NCI-H748 treated with DMSO at 0.1 percent for 48 hours (cell line): ENCODE data around the gene H1-8.
"Not testable (repeated sequence)": the region's sequence is repeated elsewhere in the genome, so short reads cannot be mapped to it uniquely, and the experiment has no call there.

Experiments used
- DNase-seq: peaks from one replicate; lab custom pipeline; 2025; lab: John Stamatoyannopoulos, UW

The H1-8 gene

GRCh38 chr3:129515108-129515820, 27.7 kb upstream of the H1-8 start:
- not testable (repeated sequence) for DNase-seq

- DNase-seq = not testable (repeated sequence)
Observed at GRCh38 chr3:129515821-129516432, 27.0 kb upstream of the H1-8 start.

GRCh38 chr3:129517516-129517915, 25.5 kb upstream of the H1-8 start:
- no peak for DNase-seq

- no peak for DNase-seq
Observed at GRCh38 chr3:129518038-129518561, 24.9 kb upstream of the H1-8 start.

DNA sequence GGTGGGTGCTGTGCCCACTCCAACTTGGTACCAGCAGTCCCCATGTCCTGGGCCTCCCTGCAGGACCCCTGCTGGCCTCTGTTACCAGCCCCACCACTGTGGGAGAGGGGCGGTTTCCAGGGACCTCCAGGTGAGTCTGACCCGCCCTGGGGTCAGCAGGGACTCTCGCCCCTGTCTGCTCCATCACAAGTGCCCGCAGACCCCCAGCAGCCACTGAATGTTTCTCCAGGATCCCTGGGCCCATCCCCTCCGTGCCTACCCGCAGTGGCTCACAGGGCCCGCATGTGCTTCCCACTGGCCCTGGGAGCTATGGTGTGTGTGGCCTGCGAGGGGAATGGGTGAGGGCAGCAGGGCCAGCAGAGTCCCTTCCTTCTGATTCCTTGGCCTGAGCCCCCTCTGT, 24.4 kb upstream of the H1-8 start:
- DNase-seq = no peak

DNA sequence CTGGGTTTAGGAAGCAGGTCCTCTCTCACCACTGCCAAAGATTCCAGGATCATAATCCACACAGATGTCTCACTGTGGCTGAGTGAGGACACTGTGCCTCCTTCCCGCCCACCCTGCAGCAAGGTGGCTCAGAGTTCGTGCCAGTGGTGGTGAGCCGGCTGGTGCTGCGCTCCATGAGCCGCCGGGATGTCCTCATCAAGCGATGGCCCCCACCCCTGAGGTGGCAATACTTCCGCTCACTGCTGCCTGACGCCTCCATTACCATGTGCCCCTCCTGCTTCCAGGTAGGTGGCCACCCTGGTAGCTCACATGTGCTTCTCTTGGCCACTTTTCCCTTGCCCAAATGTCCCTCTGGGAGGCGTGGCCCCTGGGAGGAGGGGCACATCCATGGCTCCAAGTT, 23.5 kb upstream of the H1-8 start:
- DNase-seq = no peak

DNA sequence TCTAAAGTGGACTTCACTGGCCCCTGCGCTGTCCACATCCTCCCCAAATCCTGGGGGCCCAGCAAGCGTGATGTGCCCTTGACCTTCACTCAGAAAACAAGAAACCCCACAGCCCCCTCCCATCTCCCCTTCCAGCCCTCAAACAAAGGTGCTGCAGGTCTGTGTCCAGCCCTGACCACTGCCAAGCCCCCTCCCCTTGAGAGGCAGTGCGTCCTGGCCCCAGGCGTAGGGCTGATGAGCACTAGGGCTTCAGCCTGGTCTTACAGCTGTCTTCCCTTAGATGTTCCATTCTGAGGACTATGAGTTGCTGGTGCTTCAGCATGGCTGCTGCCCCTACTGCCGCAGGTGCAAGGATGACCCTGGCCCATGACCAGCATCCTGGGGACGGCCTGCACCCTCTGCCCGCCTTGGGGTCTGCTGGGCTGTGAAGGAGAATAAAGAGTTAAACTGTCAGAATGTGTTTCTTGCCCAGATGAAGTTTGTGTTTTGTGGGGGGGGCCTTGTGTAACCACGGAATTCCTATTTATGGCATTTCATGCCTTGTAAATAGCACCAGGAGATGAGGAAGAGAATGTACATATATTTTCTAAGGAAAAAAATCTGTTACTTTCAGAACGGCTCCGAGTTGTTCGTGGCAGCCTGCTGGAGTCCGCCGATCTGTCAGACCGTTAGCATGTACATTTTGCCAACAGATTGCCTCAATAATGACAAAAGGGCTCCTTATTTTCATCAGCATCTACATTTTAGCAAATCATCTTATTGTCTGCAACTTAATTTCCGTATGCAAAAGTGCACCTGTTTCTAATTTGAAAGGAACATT, 22.9 kb upstream of the H1-8 start:
- no peak for DNase-seq

GRCh38 chr3:129520960-129521359, 22.0 kb upstream of the H1-8 start:
- DNase-seq = no peak

DNA sequence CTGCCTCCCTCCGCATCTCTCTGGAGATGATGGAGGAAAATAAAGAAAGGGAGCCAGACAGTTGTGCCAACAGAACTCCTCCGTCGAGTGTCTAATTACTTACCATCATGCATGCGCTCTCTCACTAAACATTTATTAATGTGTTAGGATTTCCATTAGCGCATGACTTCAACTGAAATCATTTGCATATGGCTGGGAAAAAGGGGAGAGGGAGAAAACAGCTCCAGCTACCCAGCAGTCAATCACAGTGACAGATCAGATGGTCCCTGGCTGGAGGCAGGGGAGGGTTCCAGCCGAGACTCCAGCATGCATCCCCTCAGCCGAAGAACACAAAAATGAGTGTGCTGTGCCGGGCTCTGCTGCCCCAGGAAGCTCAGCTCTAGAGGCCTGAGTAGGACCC, 21.4 kb upstream of the H1-8 start:
- DNase-seq = no peak

- no peak for DNase-seq
Observed at GRCh38 chr3:129522953-129523352, 20.0 kb upstream of the H1-8 start.

DNA sequence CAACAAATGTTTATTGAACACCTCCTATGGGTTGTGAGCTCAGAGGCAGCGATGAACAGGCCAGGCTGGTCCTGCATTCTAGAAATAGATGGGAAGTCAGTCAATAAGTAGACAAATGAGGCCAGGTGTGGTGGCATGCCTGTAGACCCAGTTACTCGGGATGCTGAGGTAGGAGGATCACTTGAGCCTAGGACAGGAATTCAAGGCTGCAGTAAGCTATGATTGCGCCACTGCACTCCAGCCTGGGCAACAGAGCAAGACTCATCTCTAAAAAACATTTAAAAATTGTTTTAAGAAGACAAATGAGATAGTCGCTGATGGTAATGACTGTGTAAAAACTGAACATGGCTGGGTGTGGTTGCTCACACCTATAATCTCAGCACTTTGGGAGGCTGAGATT, 18.9 kb upstream of the H1-8 start:
- no peak for DNase-seq

DNA sequence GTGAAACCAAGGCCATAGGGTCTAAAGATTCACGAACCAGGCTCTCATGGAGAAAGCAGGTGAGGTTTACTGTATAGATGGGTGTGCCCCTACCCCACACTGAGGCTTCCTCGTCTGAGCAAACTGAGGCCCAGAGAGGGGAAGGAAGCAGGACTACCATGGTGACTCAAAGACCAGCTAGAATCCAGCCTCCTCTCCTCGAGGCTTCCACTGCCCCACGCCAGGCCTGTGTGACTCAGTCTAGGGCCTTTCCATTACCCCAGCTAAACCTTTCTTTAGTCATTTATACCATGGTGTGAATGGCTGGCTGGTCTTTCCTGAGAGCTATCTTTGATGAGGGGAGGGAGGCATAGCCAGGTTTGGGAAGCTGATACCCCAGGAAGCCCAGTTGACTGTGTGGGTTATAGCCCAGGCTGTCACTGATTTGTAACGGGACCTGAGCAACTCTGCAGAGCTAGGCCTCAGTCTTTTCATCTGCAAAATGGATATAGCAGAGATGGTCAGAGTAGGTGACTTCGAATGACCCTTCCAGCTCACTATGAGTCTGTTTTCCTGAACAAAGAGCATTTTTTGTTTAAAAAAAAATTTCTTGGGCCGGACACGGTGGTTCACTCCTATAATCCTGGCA, 17.5 kb upstream of the H1-8 start:
- DNase-seq = no peak

GRCh38 chr3:129526121-129526900, 16.7 kb upstream of the H1-8 start:
- DNase-seq = no peak

DNA sequence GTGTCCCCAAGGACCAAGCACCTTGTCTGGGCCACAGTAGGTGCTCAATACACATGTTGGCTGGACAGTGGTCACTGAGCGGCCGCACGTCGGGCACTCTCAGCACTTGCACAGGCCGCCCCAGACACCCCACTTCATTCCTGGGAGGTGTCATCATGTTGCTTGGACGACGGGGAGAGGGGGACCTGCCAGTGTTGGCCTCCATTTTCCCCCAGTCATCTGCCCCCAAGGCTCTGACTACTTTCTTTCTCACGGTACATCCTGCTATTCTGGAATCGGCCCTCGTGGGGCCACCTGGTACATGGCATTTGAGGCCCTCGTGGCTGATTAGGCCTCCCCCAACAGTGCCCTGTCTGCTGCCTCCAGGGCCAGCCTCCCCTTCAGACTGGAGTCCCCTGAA, 15.7 kb upstream of the H1-8 start:
- DNase-seq = no peak

DNA sequence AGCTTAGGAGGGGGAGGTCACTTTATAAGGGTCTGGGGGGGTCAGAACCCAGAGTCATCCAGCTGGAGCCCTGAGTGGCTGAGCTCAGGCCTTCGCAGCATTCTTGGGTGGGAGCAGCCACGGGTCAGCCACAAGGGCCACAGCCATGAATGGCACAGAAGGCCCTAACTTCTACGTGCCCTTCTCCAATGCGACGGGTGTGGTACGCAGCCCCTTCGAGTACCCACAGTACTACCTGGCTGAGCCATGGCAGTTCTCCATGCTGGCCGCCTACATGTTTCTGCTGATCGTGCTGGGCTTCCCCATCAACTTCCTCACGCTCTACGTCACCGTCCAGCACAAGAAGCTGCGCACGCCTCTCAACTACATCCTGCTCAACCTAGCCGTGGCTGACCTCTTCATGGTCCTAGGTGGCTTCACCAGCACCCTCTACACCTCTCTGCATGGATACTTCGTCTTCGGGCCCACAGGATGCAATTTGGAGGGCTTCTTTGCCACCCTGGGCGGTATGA, 14.3 kb upstream of the H1-8 start, which contains the start of gene RHO:
Gene RHO (plus strand): TSS at position 51 of the 512 bp plus-strand sequence. CDS start 95 bp downstream, at position 146.
- no peak for DNase-seq

- DNase-seq = no peak
Observed at GRCh38 chr3:129529436-129530210, 13.4 kb upstream of the H1-8 start.

GRCh38 chr3:129530251-129530791, 12.7 kb upstream of the H1-8 start:
- DNase-seq = no peak

- DNase-seq = no peak
Observed at GRCh38 chr3:129530821-129531220, 12.2 kb upstream of the H1-8 start.

DNA sequence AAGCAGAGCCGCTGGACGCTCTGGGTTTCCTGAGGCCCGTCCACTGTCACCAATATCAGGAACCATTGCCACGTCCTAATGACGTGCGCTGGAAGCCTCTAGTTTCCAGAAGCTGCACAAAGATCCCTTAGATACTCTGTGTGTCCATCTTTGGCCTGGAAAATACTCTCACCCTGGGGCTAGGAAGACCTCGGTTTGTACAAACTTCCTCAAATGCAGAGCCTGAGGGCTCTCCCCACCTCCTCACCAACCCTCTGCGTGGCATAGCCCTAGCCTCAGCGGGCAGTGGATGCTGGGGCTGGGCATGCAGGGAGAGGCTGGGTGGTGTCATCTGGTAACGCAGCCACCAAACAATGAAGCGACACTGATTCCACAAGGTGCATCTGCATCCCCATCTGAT, 11.3 kb upstream of the H1-8 start:
- DNase-seq = no peak

GRCh38 chr3:129532261-129532660, 10.7 kb upstream of the H1-8 start:
- no peak for DNase-seq
